GM19372 (cell line): ENCODE measurements around the gene ZNF70.
A peak's percentile ranks its signal among the peaks of the same experiment; 100 is the strongest.

ENCODE experiments used
- ATAC-seq: cut with Tn5 transposase; IDR thresholded peaks from one replicate; pipeline ENCODE4 v1.9.1; 2021; ENCODE audit warnings: mild to moderate bottlenecking, low read depth, moderate library complexity; ENCODE audit not compliant: unreplicated experiment

The ZNF70 gene

DNA sequence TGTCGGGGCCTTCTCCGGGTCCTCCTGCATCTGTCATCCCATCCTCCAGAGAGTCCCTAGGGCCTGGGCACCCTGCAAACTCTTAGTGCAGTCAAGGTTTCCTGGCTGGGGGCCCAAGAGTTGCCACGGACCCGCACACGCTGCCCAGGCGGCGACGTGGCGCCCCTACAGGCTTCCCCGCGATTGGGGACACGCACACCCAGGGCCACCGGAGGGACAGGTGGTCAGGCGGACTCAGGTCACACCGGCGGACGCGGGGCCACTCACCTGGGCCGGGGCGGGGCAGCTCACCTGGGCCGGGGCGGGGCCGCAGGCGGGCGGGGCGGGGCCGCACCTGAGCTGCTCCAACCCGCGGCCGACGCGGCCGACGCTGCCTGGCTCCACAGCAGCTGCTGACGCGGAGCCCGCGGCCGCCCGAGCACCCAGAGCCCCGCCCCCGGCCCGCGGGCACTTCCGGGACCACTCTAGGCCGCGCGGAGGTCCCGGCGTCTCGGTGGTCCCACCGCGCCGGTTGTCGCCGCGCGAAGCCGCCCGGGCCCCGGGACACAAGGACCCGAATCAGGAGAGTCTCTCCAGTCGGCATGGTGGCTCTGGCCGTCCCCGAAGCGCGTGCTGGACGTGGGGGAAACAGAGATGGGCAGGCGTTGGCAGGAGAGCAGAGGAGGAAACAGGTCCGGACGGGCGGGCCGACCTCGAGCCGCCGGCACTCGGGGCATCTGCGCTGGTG lies at the start of gene ZNF70:
Gene ZNF70, minus strand, starts transcription at position 399 of the 727 bp plus-strand sequence. CDS start 5,972 bp downstream, outside the sequence.
- peak; percentile 77 for ATAC-seq

- no peak for ATAC-seq
These were observed 45.5 kb upstream of the ZNF70 start for GRCh38 chr22:23796461-23796860.

DNA sequence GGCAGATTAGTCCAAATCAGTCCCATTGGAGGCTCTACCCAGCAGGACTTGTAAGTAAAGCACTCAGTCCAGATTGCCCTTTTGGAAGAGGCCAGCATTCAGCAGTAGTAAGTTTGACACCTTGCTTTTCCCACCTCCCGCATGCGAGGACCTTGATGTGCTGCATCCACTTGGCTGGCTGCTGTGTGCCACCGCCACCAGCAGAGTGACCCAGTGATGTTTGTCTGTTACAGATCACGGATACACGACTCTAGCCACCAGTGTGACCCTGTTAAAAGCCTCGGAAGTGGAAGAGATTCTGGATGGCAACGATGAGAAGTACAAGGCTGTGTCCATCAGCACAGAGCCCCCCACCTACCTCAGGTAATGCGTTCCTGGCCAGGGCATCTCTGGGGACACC lies 42.4 kb upstream of the ZNF70 start:
- no peak for ATAC-seq

DNA sequence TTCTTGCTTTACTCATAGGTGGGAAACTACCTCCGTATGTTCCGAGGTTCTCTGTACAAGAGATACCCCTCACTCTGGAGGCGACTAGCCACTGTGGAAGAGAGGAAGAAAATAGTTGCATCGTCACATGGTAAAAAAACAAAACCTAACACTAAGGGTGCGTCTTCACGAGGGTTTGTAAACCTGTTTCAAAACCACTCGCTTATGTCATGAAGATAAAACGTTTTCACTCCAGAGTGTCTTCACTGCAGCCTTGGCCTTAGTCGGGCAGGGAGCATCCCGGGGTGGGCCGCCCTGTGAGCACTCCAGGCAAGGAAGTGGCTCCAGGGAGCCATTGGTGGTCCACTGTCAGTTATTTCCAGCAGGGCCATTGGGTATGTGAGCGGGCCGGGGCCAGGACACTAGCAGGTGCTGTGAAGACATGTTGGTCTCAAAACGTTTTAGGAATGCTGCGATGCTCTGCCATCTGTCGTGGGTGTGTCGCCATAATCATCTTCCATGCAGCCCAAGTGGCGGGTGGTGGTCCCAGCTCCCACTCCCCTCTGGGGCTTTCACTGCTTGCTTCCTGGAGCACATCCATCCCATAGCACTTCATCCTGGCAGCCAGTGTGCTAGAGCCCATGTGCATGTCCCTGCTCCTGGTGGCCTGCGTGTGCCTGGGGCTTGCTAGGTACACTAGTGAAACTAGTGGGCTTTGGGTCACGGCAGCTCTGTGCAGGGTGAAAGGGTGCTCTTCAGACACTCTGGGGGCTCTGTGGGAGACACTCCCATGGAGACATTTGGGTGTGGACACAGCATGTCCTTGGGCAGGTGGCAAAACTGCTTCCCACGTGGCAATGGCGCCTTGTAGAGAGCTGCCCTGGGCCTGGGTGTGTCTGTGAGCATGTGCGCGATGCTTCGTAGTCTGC lies 41.1 kb upstream of the ZNF70 start:
- no peak for ATAC-seq

DNA sequence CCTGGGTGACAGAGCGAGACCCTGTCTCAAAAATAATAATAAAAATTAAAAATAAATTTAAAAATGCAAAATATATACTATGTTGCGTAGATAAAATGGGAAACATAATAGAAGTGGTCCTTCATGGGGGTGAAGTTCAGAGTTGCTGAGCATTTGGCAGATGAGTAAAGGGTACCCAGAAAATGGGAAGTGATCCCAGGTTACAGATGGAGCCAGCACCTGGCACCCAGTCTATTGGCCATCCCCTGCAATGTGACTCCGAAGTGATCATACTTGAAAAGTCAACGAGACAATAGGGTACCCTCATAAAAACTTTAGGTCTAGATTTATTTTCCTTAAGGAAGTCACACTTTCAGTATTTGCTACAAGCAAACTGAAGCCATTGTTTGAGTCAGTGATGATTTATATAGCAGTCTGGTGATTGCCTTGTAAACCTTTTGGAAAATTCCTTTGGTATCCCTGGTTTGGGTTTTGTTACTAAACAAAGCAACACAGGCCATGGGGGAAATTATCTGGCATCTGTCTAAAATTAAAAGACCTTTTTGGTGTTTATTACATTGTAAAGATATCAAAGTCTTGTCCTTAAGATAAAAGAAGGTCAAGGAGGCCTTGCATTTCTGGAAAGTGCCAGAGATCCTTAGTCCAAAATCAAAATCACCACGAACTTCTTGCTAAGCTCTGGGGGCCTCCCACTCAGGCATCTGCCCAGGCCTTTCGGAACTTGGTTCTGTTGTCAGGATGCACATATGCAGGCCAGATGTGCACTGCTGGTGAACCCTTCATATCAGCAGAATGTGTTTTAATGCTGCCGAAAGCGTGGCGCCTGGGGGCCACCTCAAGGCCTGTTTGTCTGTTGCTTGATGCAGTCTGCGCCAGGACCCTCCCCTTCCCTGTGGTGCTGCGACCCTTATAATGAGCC lies 40.2 kb upstream of the ZNF70 start:
- ATAC-seq: no peak

DNA sequence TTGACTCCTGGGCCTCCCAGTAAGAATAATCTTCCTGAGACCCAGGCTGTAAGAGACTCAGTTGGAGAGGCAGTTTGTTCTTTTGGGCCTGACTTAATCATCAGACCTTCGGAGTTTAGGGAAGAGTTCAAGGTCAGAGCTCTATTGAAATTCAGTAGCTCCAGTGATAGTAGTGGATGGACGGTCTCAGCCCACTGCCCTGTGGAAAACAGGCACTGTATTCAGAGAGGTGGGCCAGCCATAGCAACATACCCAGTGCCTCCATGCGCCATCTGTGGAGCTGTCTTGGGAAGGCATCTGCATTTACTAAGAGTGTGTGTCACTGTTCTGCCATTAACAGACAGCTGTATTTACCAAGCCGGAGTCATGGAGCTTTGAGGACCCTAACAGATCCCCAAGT lies 38.7 kb upstream of the ZNF70 start:
- ATAC-seq: no peak

DNA sequence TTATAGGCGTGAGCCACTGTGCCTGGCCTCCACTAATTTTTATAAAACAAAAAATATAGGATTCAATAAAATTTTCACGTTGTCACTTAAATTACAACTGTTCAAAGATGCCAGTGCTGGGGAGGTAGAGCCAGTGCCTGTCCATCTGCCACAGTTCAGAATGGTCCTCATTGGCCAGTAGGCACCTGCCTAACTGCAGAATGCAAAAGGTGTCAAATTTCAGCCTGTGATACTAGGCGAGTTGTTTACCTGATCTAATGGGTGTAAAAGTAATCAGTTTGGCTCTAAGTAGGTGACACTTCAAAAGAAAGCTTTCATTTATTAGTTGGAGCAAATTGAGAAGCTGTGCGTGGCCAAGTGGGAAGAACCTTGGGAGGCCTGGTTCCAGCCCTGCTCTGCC lies 38.2 kb upstream of the ZNF70 start:
- no peak for ATAC-seq

DNA sequence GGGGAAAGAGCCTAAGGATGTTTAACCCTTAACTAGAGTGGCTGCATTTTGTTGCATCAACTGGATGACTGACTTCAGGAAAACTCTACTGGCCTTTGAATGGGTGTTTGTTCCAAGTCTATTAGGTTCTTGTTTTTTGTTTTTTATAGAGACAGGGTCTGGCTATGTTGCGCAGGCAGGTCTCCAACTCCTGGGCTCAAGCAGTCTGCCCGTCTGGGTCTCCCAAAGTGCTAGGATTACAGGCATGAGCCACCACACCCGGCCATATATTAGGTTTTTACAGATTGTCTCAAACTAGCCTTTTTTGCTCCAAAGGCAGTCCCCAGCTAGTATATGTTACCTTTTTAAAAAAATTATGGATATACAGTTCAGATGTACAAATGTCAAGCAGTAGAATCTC lies 37.0 kb upstream of the ZNF70 start:
- ATAC-seq: no peak

- peak; percentile 14 for ATAC-seq
These were observed 36.6 kb upstream of the ZNF70 start for GRCh38 chr22:23787600-23787896.

- peak; percentile 63 for ATAC-seq
These were observed 36.1 kb upstream of the ZNF70 start, which contains the start of gene SMARCB1 for GRCh38 chr22:23786752-23787599. SMARCB1 (plus strand) TSS chr22:23786966; CDS start chr22:23787170, 204 bp downstream.

DNA sequence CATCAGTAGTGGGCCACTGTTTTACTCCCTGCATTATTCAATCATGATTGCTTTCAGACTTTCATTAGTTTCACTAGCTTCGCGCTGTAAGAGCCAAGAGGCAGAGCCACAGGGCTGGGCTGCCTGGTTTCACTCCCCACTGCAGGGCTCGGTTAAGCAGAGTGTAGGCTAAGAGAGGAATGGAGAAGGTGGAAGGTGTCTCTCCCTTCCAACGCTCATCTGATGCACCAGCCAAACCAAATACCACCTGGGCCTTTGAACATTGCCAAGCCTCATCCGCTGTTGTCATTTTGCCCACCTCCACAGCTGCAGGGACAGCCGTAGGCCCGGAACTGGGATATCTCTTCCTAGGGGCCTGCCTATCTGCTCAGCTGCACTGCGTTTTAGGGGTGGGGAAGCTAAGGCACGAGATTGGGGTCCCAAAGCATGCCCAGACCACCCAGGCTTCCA lies 35.4 kb upstream of the ZNF70 start:
- no peak for ATAC-seq

DNA sequence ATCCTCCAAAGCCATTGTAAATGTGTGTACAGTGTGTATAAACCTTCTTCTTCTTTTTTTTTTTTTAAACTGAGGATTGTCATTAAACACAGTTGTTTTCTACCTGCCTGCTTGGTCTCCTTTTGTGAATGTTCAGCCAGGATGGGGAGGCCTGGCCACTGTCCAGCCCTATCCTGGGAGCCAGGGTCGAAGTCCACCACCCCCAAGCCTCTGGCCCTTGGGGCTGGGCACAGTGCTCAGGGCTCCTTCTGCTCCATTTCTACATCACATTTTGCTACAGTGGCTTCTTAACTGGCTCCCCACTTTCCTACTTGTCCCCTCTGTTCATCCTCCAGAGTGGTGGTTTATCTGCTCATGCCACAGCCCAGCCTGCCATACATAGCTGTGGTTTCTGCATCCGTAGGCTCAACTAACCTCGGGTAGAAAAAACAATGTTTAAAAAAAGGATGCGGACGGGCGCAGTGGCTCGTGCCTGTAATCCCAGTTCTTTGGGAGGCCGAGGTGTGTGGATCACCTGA lies 33.4 kb upstream of the ZNF70 start:
- no peak for ATAC-seq

DNA sequence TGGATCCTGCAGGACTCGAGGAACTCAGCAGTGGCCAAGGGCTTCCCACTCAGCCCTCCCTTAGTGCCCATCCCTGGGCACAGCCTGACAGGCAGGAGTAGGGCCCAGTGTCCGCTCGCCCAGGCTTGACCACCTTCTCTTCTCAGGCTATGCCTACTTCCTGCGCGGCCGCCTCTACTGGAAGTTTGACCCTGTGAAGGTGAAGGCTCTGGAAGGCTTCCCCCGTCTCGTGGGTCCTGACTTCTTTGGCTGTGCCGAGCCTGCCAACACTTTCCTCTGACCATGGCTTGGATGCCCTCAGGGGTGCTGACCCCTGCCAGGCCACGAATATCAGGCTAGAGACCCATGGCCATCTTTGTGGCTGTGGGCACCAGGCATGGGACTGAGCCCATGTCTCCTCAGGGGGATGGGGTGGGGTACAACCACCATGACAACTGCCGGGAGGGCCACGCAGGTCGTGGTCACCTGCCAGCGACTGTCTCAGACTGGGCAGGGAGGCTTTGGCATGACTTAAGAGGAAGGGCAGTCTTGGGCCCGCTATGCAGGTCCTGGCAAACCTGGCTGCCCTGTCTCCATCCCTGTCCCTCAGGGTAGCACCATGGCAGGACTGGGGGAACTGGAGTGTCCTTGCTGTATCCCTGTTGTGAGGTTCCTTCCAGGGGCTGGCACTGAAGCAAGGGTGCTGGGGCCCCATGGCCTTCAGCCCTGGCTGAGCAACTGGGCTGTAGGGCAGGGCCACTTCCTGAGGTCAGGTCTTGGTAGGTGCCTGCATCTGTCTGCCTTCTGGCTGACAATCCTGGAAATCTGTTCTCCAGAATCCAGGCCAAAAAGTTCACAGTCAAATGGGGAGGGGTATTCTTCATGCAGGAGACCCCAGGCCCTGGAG lies 32.6 kb upstream of the ZNF70 start:
- ATAC-seq: no peak

GRCh38 chr22:23782703-23783102 lies 31.8 kb upstream of the ZNF70 start:
- ATAC-seq: no peak

GRCh38 chr22:23782252-23782651 lies 31.3 kb upstream of the ZNF70 start:
- ATAC-seq: no peak

- ATAC-seq: no peak
These were observed 30.7 kb upstream of the ZNF70 start for GRCh38 chr22:23781511-23782183.

DNA sequence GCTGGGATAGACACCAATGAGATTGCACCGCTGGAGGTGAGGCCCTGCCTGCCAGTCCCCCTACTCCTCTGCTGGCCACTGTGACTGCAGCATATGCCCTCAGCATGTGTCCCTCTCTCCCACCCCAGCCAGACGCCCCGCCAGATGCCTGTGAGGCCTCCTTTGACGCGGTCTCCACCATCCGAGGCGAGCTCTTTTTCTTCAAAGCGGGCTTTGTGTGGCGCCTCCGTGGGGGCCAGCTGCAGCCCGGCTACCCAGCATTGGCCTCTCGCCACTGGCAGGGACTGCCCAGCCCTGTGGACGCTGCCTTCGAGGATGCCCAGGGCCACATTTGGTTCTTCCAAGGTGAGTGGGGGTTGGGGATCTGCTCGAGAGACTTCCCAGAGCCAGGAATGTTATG lies 30.2 kb upstream of the ZNF70 start:
- no peak for ATAC-seq

GRCh38 chr22:23780146-23780748 lies 29.3 kb upstream of the ZNF70 start:
- no peak for ATAC-seq
